Measurements from ENCODE around the gene SLC6A3. TPM values are rescaled to one million over a fixed set of nuclear protein-coding genes. Genes with fewer than 3 reads are reported as not detected.

The SLC6A3 gene
- total RNA-seq, 4 donors from 2014 or later = 0.07 to 0.15 TPM; not detected in 2

DNA sequence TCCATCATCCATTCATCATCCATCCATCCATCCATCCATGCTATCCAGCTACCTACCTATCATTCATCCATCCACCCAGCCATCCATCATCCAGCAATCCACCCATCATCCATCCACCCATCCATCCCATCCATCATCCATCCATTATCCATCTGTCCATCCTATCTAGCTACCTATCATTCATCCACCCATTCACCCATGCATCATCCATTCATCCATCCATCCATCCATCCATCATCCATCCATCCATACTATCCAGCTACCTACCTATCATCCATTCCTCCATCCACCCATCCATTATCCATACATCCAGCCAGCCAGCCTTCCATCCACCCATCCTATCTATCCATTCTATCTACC, 26.3 kb downstream of the SLC6A3 start:
- no peak overlapping the region for H3K27ac ChIP-seq
- no peak for DNase-seq
- no peaks in the 10 kb centered on the region for H3K36me3 ChIP-seq
- no peaks in the 10 kb centered on the region for H3K9me3 ChIP-seq
- H3K4me1 ChIP-seq = no peaks in the 10 kb centered on the region
- intact Hi-C loops (cut with DNase I; ENCODE audit: low total_unique reads) = no loop called here
- TF ChIP-seq CTCF (IDR thresholded peaks at IDR 0.05) (no peak), POLR2A (IDR thresholded peaks at IDR 0.05) (no peak)
- no peaks in the 10 kb centered on the region for H3K27me3 ChIP-seq
- H3K4me3 ChIP-seq = no peak overlapping the region

DNA sequence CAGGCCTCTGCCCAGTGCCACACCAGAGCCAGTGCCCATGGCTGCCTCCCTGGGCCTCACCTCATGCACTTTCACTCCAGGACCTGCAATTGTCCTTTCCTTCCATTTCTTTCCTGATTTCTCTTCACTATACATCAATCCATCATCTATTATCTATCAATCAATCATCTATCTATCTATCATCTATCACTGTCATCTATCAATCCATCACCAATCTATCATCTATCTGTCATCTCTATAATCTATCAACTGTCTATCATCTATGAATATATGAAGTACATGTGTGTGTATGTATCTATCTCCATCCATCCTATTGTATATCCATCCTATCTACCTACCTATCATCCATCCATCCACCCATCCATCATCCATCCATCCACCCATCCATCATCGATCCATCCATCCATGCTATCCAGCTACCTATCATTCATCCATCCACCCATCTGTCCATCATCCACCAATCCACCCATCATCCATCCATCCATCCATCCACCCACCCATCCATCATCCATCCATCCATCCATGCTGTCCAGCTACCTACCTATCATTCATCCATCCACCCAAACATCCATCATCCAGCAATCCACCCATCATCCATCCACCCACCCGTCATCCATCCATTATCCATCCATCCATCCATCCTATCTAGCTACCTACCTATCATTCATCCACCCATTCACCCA, 26.9 kb downstream of the SLC6A3 start:
- no peak overlapping the region for H3K4me3 ChIP-seq
- TF ChIP-seq CTCF (IDR thresholded peaks at IDR 0.05) = no peak
- TF ChIP-seq POLR2A (IDR thresholded peaks at IDR 0.05) = no peak
- H3K4me1 ChIP-seq = no peaks in the 10 kb centered on the region
- no peaks in the 10 kb centered on the region for H3K9me3 ChIP-seq
- no peaks in the 10 kb centered on the region for H3K27me3 ChIP-seq
- no peak for DNase-seq
- no peaks in the 10 kb centered on the region for H3K36me3 ChIP-seq
- no peak overlapping the region for H3K27ac ChIP-seq
- intact Hi-C loops (cut with DNase I; ENCODE audit: low total_unique reads) = no loop called here

DNA sequence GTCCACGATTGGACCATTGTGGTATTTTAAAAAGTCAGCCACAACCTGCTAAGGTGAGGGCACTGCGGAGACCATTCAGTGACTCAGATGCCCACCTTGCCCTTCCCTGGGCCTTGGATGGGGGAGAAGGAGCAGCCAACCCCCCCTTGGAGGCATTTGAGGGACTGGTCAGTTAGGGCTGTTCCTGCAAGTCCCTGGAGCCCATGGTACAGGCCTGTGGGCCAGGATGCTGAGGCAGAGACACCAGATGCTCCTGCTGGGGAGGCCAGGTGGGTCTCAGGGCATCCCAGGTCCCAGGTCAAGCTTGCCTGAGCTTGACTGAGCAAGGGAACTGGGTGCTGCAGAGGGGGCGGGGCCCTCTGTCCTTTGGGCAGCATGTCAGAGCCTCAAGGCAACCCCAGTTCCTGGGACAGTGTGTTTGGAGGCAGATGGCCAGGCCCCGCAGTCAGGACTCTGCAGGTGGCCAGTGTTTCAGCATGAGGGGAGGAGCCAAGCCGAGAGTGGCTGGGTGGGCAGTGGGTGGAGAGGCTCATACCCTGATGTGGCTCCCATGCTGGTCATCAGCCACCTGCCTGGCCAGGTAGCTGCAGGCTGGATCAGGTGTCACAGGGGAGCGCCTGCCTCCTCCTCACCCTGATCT, 27.5 kb downstream of the SLC6A3 start:
- Histone ChIP-seq H3K27ac (no peak overlapping the region), H3K27me3 (no peaks in the 10 kb centered on the region), H3K4me1 (no peaks in the 10 kb centered on the region), H3K4me3 (no peak overlapping the region), H3K36me3 (no peaks in the 10 kb centered on the region), H3K9me3 (no peaks in the 10 kb centered on the region)
- intact Hi-C loops (cut with DNase I; ENCODE audit: low total_unique reads) = no loop called here
- DNase-seq = no peak
- TF ChIP-seq CTCF (IDR thresholded peaks at IDR 0.05) (no peak), POLR2A (IDR thresholded peaks at IDR 0.05) (no peak)

DNA sequence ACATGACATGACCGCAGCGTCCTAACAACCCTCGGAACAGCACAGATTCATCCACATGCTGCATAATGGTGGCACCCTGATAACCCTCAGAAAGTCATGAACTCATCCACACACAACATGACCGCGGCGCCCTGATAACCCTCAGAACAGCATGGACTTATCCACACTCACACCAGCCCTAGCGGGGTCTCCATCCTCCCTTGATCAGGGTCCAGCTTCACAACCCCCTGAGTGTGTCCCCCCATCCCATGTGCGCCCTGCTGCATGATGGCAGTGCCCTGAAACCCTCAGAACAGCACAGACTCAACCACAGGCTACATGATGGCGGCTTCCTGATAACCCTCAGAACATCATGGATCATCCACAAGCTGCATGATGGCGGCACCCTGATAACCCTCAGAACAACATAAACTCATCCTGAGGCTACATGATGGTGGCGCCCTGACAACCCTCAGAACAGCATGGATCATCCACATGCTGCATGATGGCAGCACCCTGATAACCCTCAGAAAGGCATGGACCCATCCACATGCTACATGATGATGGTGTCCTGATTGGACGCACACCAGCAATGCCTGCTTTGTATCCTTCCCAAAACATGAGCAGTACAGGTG, 28.3 kb downstream of the SLC6A3 start:
- Histone ChIP-seq H3K4me3 (no peak overlapping the region), H3K36me3 (no peaks in the 10 kb centered on the region)
- no peak for DNase-seq

More for the DNA sequence above, 28.3 kb downstream of the SLC6A3 start:
- TF ChIP-seq POLR2A (IDR thresholded peaks at IDR 0.05) (no peak), CTCF (IDR thresholded peaks at IDR 0.05) (no peak)
- no peak overlapping the region for H3K27ac ChIP-seq
- intact Hi-C loops (cut with DNase I; ENCODE audit: low total_unique reads) = no loop called here
- no peaks in the 10 kb centered on the region for H3K4me1 ChIP-seq
- H3K9me3 ChIP-seq = no peaks in the 10 kb centered on the region
- no peaks in the 10 kb centered on the region for H3K27me3 ChIP-seq

Measured in uterus (tissue), 4 donors.